ENCODE data around the gene ADM2. TPM values are rescaled to one million over a fixed set of nuclear protein-coding genes. Genes with fewer than 3 reads are reported as not detected.

Gene ADM2
- total RNA-seq, 2 donors from 2014 or later: 4.0 to 4.2 TPM

GRCh38 chr22:50530877-50531545 lies 49.7 kb downstream of the ADM2 start:
- Mint-ChIP-seq H3K4me3 (peak overlapping the region; percentile 56), H3K9me3 (no peaks in the 10 kb centered on the region), H3K27me3 (ENCODE audit: insufficient read depth) (peaks cover 65% of the 10 kb centered on the region), H3K27ac (no peak overlapping the region), H3K4me1 (peaks cover 8% of the 10 kb centered on the region), H3K36me3 (ENCODE audit: low read depth) (no peaks in the 10 kb centered on the region)
- H3K4me3 ChIP-seq (ENCODE audit: low read length): peak overlapping the region; percentile 75
- DNase-seq: peak; percentile 90
- no peak overlapping the region for H3K27ac ChIP-seq (ENCODE audit: low read depth, low read length)
- H3K9ac ChIP-seq (ENCODE audit: extremely low read depth, low read length, poor library complexity, severe bottlenecking): peak overlapping the region; percentile 41
- H3K27me3 ChIP-seq (ENCODE audit: control insufficient read depth, insufficient read depth, low read length, poor library complexity, severe bottlenecking): peaks cover 57% of the 10 kb centered on the region
- no peaks in the 10 kb centered on the region for H3K36me3 ChIP-seq (ENCODE audit: control insufficient read depth, insufficient read depth, low read length)
- no peaks in the 10 kb centered on the region for H3K4me1 ChIP-seq (ENCODE audit: control insufficient read depth, insufficient read depth, low read length)
- no peak for TF ChIP-seq CTCF (conservative IDR thresholded peaks at IDR 0.05)
- WGBS, 2 experiments (ENCODE audit: insufficient coverage in 1 of 2, insufficient read length in 1 of 2): 12 to 14% methylated on average over 8 to 53 of the region's 53 CpGs
- H3K9me3 ChIP-seq (ENCODE audit: control insufficient read depth, low read length): no peaks in the 10 kb centered on the region

GRCh38 chr22:50531546-50531961 lies 50.2 kb downstream of the ADM2 start:
- H3K27ac Mint-ChIP-seq: no peak overlapping the region
- H3K4me3 Mint-ChIP-seq: peak overlapping the region; percentile 56
- H3K36me3 Mint-ChIP-seq (ENCODE audit: low read depth): no peaks in the 10 kb centered on the region
- no peak overlapping the region for H3K27ac ChIP-seq (ENCODE audit: low read depth, low read length)
- peaks cover 65% of the 10 kb centered on the region for H3K27me3 Mint-ChIP-seq (ENCODE audit: insufficient read depth)
- no peaks in the 10 kb centered on the region for H3K4me1 ChIP-seq (ENCODE audit: control insufficient read depth, insufficient read depth, low read length)
- H3K36me3 ChIP-seq (ENCODE audit: control insufficient read depth, insufficient read depth, low read length): no peaks in the 10 kb centered on the region
- peaks cover 57% of the 10 kb centered on the region for H3K27me3 ChIP-seq (ENCODE audit: control insufficient read depth, insufficient read depth, low read length, poor library complexity, severe bottlenecking)
- peak; percentile 75 for DNase-seq
- WGBS, 2 experiments (ENCODE audit: insufficient coverage in 1 of 2, insufficient read length in 1 of 2): 6% methylated on average over 13 to 44 of the region's 44 CpGs
- TF ChIP-seq CTCF (conservative IDR thresholded peaks at IDR 0.05): no peak
- H3K9me3 ChIP-seq (ENCODE audit: control insufficient read depth, low read length): no peaks in the 10 kb centered on the region
- H3K4me3 ChIP-seq (ENCODE audit: low read length): peak overlapping the region; percentile 75
- peak overlapping the region; percentile 41 for H3K9ac ChIP-seq (ENCODE audit: extremely low read depth, low read length, poor library complexity, severe bottlenecking)
- H3K9me3 Mint-ChIP-seq: no peaks in the 10 kb centered on the region
- H3K4me1 Mint-ChIP-seq: peaks cover 8% of the 10 kb centered on the region

DNA sequence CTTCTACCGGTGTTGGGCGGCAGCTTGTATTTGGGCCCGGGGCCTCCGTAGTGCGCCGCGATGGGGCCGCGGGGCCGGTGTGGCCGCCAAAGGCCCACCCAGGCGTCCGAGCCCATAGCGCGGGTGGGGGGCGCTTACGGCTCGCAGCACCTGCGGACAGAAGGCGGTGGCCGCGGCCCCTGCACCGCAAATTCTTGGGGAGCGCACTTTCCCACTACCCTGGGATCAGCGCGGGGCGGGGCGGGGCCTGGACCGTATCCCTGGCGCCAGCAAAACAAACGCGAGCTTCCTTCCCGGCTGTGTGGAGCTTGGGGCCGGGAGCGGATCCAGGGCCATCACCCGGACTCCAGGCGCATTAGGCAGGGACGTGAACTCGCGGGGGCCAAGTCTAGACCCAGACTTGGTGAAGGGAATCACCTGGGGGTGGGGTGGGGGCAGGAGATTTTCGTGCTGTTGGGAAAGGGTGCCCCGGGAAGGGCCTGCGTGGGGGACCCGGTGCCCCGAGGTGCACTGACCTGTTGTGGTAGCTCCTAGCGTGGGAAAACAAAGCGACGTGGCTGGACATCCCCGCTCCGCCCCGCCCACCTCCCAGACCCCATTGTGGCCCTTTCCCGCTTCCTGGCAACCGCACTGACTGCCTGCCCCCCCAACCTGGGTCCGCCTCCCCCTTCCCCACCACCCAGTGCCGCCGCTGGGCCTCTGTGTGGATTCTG lies 50.8 kb downstream of the ADM2 start:
- peaks cover 6% of the 10 kb centered on the region for H3K4me1 Mint-ChIP-seq
- no peaks in the 10 kb centered on the region for H3K9me3 ChIP-seq (ENCODE audit: control insufficient read depth, low read length)
- H3K4me3 Mint-ChIP-seq: peak overlapping the region; percentile 56
- no peaks in the 10 kb centered on the region for H3K9me3 Mint-ChIP-seq
- peak overlapping the region; percentile 75 for H3K4me3 ChIP-seq (ENCODE audit: low read length)
- H3K27me3 Mint-ChIP-seq (ENCODE audit: insufficient read depth): peaks cover 62% of the 10 kb centered on the region
- 1 to 8% methylated on average over 25 to 53 of the region's 56 CpGs for WGBS, 2 experiments (ENCODE audit: insufficient coverage in 1 of 2, insufficient read length in 1 of 2)
- H3K4me1 ChIP-seq (ENCODE audit: control insufficient read depth, insufficient read depth, low read length): no peaks in the 10 kb centered on the region
- TF ChIP-seq CTCF (conservative IDR thresholded peaks at IDR 0.05): no peak
- H3K9ac ChIP-seq (ENCODE audit: extremely low read depth, low read length, poor library complexity, severe bottlenecking): no peak overlapping the region
- no peak overlapping the region for H3K27ac ChIP-seq (ENCODE audit: low read depth, low read length)
- peaks cover 57% of the 10 kb centered on the region for H3K27me3 ChIP-seq (ENCODE audit: control insufficient read depth, insufficient read depth, low read length, poor library complexity, severe bottlenecking)
- DNase-seq: peak; percentile 78
- no peaks in the 10 kb centered on the region for H3K36me3 Mint-ChIP-seq (ENCODE audit: low read depth)
- no peak overlapping the region for H3K27ac Mint-ChIP-seq
- H3K36me3 ChIP-seq (ENCODE audit: control insufficient read depth, insufficient read depth, low read length): no peaks in the 10 kb centered on the region

Measured in endodermal cell (in vitro differentiated cells).